Measurements from ENCODE around the gene CAPN5.

CAPN5 gene

GRCh38 chr11:77092382-77092781 is 25.6 kb downstream of the CAPN5 start:
- Mint-ChIP-seq H3K27ac (no peak overlapping the region), H3K27me3 (ENCODE audit: low read depth, poor library complexity) (peaks cover 2% of the 10 kb centered on the region), H3K4me3 (no peak overlapping the region), H3K4me1 (peaks cover 12% of the 10 kb centered on the region), H3K9me3 (peaks cover 4% of the 10 kb centered on the region), H3K36me3 (ENCODE audit: low read depth) (peaks cover 3% of the 10 kb centered on the region)
- DNase-seq: no peak
- no peak for TF ChIP-seq CTCF (IDR thresholded peaks at IDR 0.05)

- DNase-seq: no peak
- no peak for TF ChIP-seq CTCF (IDR thresholded peaks at IDR 0.05)
- peaks cover 12% of the 10 kb centered on the region for H3K4me1 Mint-ChIP-seq
- peaks cover 2% of the 10 kb centered on the region for H3K27me3 Mint-ChIP-seq (ENCODE audit: low read depth, poor library complexity)
- H3K4me3 Mint-ChIP-seq: no peak overlapping the region
- peaks cover 3% of the 10 kb centered on the region for H3K36me3 Mint-ChIP-seq (ENCODE audit: low read depth)
- no peak overlapping the region for H3K27ac Mint-ChIP-seq
- H3K9me3 Mint-ChIP-seq: peaks cover 4% of the 10 kb centered on the region
Measured at GRCh38 chr11:77093056-77093891, 26.5 kb downstream of the CAPN5 start.

GRCh38 chr11:77093987-77094840 is 27.4 kb downstream of the CAPN5 start:
- TF ChIP-seq CTCF (IDR thresholded peaks at IDR 0.05): no peak
- Mint-ChIP-seq H3K36me3 (ENCODE audit: low read depth) (peaks cover 3% of the 10 kb centered on the region), H3K4me1 (peaks cover 12% of the 10 kb centered on the region), H3K27me3 (ENCODE audit: low read depth, poor library complexity) (peaks cover 2% of the 10 kb centered on the region), H3K9me3 (peaks cover 4% of the 10 kb centered on the region), H3K4me3 (no peak overlapping the region), H3K27ac (no peak overlapping the region)
- no peak for DNase-seq

- TF ChIP-seq CTCF (IDR thresholded peaks at IDR 0.05): no peak
- H3K4me3 Mint-ChIP-seq: no peak overlapping the region
- H3K4me1 Mint-ChIP-seq: peaks cover 12% of the 10 kb centered on the region
- H3K36me3 Mint-ChIP-seq (ENCODE audit: low read depth): peaks cover 3% of the 10 kb centered on the region
- no peak for DNase-seq
- no peak overlapping the region for H3K27ac Mint-ChIP-seq
- H3K27me3 Mint-ChIP-seq (ENCODE audit: low read depth, poor library complexity): peaks cover 2% of the 10 kb centered on the region
- H3K9me3 Mint-ChIP-seq: peaks cover 9% of the 10 kb centered on the region
Measured at GRCh38 chr11:77094841-77095365, 28.1 kb downstream of the CAPN5 start.

GRCh38 chr11:77095551-77096490 is 29.1 kb downstream of the CAPN5 start:
- peaks cover 2% of the 10 kb centered on the region for H3K27me3 Mint-ChIP-seq (ENCODE audit: low read depth, poor library complexity)
- DNase-seq: no peak
- TF ChIP-seq CTCF (IDR thresholded peaks at IDR 0.05): no peak
- peaks cover 12% of the 10 kb centered on the region for H3K4me1 Mint-ChIP-seq
- no peak overlapping the region for H3K4me3 Mint-ChIP-seq
- peaks cover 12% of the 10 kb centered on the region for H3K36me3 Mint-ChIP-seq (ENCODE audit: low read depth)
- peaks cover 18% of the 10 kb centered on the region for H3K9me3 Mint-ChIP-seq
- peak overlapping the region; percentile 88 for H3K27ac Mint-ChIP-seq
